Thyroid gland (tissue), 4 donors: ENCODE results near the gene FHIT.

Experiments
- CTCF ChIP-seq, 6 experiments: fragments of 200-600 bp in 3 of 6; fragments of 450-650 bp in 3 of 6; sonication (generic) in 3 of 6; IDR thresholded peaks; one replicate each; pipeline ENCODE4 v1.5.1; 2016 to 2019; ENCODE audit warnings: antibody characterized with exemption in 6 of 6, mild to moderate bottlenecking in 2 of 6, inconsistent platforms in 1 of 6, moderate library complexity in 1 of 6
- POLR2A ChIP-seq, 2 donors: fragments of 450-650 bp; IDR thresholded peaks; one replicate each; pipeline ENCODE4 v1.6.1; 2017; ENCODE audit warnings: antibody characterized with exemption in 2 of 2, mild to moderate bottlenecking in 2 of 2, moderate library complexity in 1 of 2

GRCh38 chr3:60633644-60634043 is 617.6 kb downstream of the FHIT start:
- TF ChIP-seq CTCF (IDR thresholded peaks at IDR 0.05) (no peak), POLR2A (IDR thresholded peaks at IDR 0.05) (no peak)
